GM12865 (cell line): Measurements from ENCODE around the gene GPC5.

Experiments
- DNase-seq: peaks from one replicate; pipeline ENCODE4 v3.0.0; 2010; ENCODE audit warnings: low read depth
- H3K4me3 ChIP-seq: 2 replicates; pipeline ENCODE4 v1.5.1; 2011; ENCODE audit warnings: mild to moderate bottlenecking, low read depth, low read length, control low read depth
- CTCF ChIP-seq: IDR thresholded peaks from 2 replicates; pipeline ENCODE4 v1.5.1; 2011; ENCODE audit warnings: low read length, control low read depth, low read depth, inconsistent platforms; ENCODE audit not compliant: insufficient read depth; ENCODE audit errors: missing control alignments

The GPC5 gene

DNA sequence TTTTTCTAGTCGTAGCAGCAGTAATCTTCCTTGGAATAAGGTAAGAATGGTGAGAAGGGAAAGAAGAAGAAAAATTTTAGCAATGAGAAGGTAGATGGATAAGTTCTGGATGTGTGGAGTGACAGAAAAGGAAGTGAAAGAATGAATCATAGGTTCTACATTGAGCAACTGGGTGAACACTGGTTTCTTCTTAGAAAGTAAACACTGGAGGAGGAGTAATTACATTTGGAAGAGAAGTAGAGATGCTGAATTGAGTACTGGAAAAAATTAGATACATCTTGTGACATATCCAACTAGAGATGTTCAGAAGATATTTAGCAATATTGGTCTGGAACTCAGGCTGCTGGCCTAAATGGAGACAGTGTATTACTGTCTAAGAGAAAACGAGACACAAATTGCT, 148.5 kb downstream of the GPC5 start:
- no peak for DNase-seq
- no peak overlapping the region for H3K4me3 ChIP-seq
- no peak for TF ChIP-seq CTCF

- H3K4me3 ChIP-seq = no peak overlapping the region
- TF ChIP-seq CTCF = no peak
- no peak for DNase-seq
Measured at GRCh38 chr13:91553584-91553983, 155.2 kb downstream of the GPC5 start.

GRCh38 chr13:91554101-91554500, 155.7 kb downstream of the GPC5 start:
- TF ChIP-seq CTCF = no peak
- H3K4me3 ChIP-seq = no peak overlapping the region
- no peak for DNase-seq

- no peak for TF ChIP-seq CTCF
- DNase-seq = no peak
- no peak overlapping the region for H3K4me3 ChIP-seq
Measured at GRCh38 chr13:91557328-91558090, 159.1 kb downstream of the GPC5 start.

DNA sequence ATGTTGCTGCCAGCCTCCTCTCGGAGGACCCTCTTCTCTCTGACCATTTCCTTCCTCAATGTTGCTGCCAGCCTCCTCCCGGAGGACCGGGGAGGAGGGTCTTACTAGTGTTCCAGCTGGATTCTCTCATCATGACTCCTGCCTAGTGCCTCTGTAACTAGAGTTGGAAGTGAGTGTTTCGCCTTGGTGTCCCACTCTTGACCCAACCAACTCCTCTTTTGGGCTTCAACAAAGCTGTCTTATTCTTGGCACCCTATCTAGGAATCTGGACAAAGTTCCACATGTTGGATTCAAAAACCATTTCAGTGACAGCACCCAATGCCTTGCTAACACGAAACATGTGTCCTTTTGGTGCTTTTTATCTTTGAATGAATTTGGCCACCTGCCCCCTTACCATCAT, 165.4 kb downstream of the GPC5 start:
- DNase-seq = no peak

GRCh38 chr13:91564396-91564795, 166.0 kb downstream of the GPC5 start:
- no peak overlapping the region for H3K4me3 ChIP-seq
- no peak for TF ChIP-seq CTCF
- no peak for DNase-seq

More for the DNA sequence above, 165.4 kb downstream of the GPC5 start:
- H3K4me3 ChIP-seq = no peak overlapping the region
- TF ChIP-seq CTCF = no peak

DNA sequence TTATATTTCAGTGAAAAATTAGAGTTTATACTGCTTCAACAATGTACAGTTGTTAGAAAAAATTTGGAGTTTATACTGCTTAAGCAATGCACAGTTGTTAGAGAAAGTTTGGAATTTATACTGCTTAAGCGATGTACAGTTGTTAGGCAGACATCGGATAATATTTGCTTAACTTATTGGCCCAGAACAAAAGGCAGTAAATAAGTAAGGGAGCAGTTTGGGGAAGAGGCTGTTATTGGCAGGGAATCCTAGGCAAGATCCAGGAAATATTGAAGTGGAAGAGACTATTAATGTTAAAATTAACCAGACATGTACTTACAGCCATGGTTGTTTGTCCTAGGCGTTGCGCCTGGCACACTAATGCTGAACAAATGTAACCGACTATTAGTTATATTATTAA, 166.9 kb downstream of the GPC5 start:
- DNase-seq = no peak
- no peak overlapping the region for H3K4me3 ChIP-seq
- TF ChIP-seq CTCF = no peak
